ENCODE results near the gene NHERF1.
A peak's percentile ranks its signal among the peaks of the same experiment; 100 is the strongest.

Gene NHERF1

DNA sequence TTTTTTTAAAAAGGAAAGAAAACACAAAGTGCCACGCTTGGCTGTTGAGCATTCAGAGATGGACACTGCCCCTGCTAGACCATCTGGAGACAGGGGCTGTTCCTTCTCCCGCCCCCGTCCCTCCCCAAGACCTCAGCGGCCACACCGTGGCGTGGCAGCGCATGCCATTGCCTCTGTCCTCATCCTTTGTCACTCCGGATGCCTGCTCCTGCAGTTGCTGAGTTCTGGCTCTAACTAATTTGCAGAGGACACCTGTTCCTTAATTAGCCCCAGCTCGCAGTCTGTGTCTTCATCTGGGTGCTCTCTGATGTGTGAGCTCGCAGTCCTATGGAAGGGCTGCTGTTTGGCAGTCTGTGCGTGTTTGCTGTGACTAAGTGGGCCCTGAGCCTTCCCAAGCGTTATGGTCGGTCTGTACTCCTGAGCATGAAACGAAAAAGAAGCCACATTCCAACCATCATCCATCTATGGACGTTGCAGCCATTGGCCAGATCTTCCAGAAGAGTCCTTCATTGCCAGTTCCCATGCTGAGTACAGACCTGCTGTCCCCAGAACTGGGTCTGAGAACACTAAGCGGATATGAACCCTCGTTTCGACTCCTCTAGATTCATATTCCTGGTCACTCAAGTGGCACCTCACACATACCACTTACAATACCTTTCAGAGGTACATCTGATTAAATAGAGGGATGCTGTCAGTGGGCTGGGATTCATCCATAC is 68.6 kb downstream of the NHERF1 start:
- Histone ChIP-seq H3K36me3 (peaks cover 30% of the 10 kb centered on the region), H3K27me3 (ENCODE audit: insufficient read depth, low read depth, severe bottlenecking) (no peaks in the 10 kb centered on the region), H3K27ac (no peak overlapping the region), H3K9me3 (ENCODE audit: severe bottlenecking) (no peaks in the 10 kb centered on the region), H3K4me3 (ENCODE audit: low read depth, low read length) (no peak overlapping the region)
- TF ChIP-seq, protein P1, sequence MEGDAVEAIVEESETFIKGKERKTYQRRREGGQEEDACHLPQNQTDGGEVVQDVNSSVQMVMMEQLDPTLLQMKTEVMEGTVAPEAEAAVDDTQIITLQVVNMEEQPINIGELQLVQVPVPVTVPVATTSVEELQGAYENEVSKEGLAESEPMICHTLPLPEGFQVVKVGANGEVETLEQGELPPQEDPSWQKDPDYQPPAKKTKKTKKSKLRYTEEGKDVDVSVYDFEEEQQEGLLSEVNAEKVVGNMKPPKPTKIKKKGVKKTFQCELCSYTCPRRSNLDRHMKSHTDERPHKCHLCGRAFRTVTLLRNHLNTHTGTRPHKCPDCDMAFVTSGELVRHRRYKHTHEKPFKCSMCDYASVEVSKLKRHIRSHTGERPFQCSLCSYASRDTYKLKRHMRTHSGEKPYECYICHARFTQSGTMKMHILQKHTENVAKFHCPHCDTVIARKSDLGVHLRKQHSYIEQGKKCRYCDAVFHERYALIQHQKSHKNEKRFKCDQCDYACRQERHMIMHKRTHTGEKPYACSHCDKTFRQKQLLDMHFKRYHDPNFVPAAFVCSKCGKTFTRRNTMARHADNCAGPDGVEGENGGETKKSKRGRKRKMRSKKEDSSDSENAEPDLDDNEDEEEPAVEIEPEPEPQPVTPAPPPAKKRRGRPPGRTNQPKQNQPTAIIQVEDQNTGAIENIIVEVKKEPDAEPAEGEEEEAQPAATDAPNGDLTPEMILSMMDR (IDR thresholded peaks at IDR 0.05; ENCODE audit: low read depth, low read length), result no peak
- no peak for DNase-seq

DNA sequence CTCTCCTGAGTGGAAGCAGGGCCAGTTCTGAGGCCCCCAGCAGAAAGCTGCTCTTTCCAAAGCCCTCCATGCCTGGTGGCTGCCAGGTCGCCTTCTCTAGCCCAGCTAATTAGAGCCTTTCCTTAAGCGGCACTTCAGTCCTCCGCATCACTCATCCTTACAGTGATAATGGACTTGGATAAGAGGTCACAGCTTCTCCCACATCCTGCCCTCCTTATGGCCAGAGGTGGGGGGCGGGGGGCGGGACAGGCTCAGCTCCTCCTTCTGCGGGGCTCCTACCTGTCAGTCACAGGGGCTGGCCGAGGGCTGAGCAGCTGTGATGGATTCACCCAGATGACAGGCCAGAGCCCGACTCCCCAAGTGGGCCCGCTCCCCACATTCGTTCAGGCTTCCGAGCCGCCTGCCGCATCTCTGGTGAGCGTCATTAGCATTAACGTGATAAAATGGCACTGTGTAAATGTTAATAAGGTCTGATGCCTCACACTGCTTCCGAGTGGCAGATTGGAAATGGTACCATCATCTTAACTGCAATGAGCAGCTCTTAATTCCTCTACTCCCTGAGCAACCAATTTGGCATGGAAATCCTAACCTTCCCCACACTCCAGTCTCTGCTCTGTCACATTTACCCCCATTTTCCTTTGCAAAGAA is 70.0 kb downstream of the NHERF1 start:
- TF ChIP-seq, protein P1 (IDR thresholded peaks at IDR 0.05; ENCODE audit: low read depth, low read length), result no peak
- H3K4me3 ChIP-seq (ENCODE audit: low read depth, low read length), result no peak overlapping the region
- H3K9me3 ChIP-seq (ENCODE audit: severe bottlenecking), result no peaks in the 10 kb centered on the region
- H3K27ac ChIP-seq, result peak overlapping the region; percentile 28; the same call in 1 of the 2 replicates
- peak; percentile 59 for DNase-seq
- peaks cover 31% of the 10 kb centered on the region for H3K36me3 ChIP-seq
- H3K27me3 ChIP-seq (ENCODE audit: insufficient read depth, low read depth, severe bottlenecking), result no peaks in the 10 kb centered on the region

Measured in WERI-Rb-1 (cell line).